HFFc6 (cell line): ENCODE measurements around the gene ZNF91. TPM values are rescaled to one million over a fixed set of nuclear protein-coding genes. Genes with fewer than 3 reads are reported as not detected.
A peak's percentile ranks its signal among the peaks of the same experiment; 100 is the strongest.

Experiments used
- DNase-seq: peaks from one replicate; pipeline ENCODE4 v3.0.0-alpha.2; 2018
- H3K27ac Mint-ChIP-seq: 2 replicates; pipeline ENCODE4 v1.8.0; 2020; ENCODE audit warnings: mild to moderate bottlenecking, mixed read lengths
- H3K27me3 Mint-ChIP-seq: 2 replicates; pipeline ENCODE4 v1.8.0; 2021; ENCODE audit warnings: mild to moderate bottlenecking, moderate library complexity, mixed read lengths; ENCODE audit not compliant: insufficient read depth
- H3K36me3 Mint-ChIP-seq: 2 replicates; pipeline ENCODE4 v1.8.0; 2021; ENCODE audit warnings: low read depth, mixed read lengths
- H3K4me1 Mint-ChIP-seq: 2 replicates; pipeline ENCODE4 v1.8.0; 2020; ENCODE audit warnings: low read depth, mixed read lengths
- H3K4me3 Mint-ChIP-seq: 2 replicates; pipeline ENCODE4 v1.8.0; 2020; ENCODE audit warnings: mild to moderate bottlenecking, moderate library complexity, mixed read lengths
- H3K9me3 Mint-ChIP-seq: 2 replicates; pipeline ENCODE4 v1.8.0; 2020; ENCODE audit warnings: mild to moderate bottlenecking, mixed read lengths
- long read RNA-seq: library from polyadenylated mRNA; unstranded; transcript quantifications from one replicate; pipeline ENCODE4 v2.0.0, GENCODE V29; 2019
- total RNA-seq, 6 experiments: library from RNA; stranded (reverse); fragmentation: NEBNext Ultra II Directional; extraction: Animal tissue kit (Norgen Biotek cat#: 25700); gene quantifications; 2 replicates in 1 of 6; 3 replicates in 5 of 6; pipeline ENCODE4 v1.2.3, GENCODE V29; 2021
- TF ChIP-seq, protein P1 (sequence below): fragments of 200-600 bp; sonication (generic); IDR thresholded peaks from 2 replicates; pipeline ENCODE4 v1.5.0; 2021; ENCODE audit warnings: antibody characterized with exemption, mild to moderate bottlenecking

ZNF91 gene
- 10 to 100 TPM; 19.5 to 27.4 (median 22.1) TPM for total RNA-seq
- long read RNA-seq, full-length matches to known transcripts: 9 of 19 reads
- long read RNA-seq, partial matches to known transcripts: 1 of 19 reads
- long read RNA-seq, other reads (novel, unspliced or antisense): 9 of 19 reads

- DNase-seq: peak; percentile 95
- H3K9me3 Mint-ChIP-seq: peaks cover 16% of the 10 kb centered on the region
- H3K4me3 Mint-ChIP-seq: peak within 1 kb of the TSS; percentile 99
- H3K27ac Mint-ChIP-seq: peak within 1 kb of the TSS; percentile 100
- H3K27me3 Mint-ChIP-seq: no peaks in the 10 kb centered on the region; the same call in 1 of the 2 replicates
- H3K4me1 Mint-ChIP-seq: peaks cover 31% of the 10 kb centered on the region
- TF ChIP-seq, protein P1, sequence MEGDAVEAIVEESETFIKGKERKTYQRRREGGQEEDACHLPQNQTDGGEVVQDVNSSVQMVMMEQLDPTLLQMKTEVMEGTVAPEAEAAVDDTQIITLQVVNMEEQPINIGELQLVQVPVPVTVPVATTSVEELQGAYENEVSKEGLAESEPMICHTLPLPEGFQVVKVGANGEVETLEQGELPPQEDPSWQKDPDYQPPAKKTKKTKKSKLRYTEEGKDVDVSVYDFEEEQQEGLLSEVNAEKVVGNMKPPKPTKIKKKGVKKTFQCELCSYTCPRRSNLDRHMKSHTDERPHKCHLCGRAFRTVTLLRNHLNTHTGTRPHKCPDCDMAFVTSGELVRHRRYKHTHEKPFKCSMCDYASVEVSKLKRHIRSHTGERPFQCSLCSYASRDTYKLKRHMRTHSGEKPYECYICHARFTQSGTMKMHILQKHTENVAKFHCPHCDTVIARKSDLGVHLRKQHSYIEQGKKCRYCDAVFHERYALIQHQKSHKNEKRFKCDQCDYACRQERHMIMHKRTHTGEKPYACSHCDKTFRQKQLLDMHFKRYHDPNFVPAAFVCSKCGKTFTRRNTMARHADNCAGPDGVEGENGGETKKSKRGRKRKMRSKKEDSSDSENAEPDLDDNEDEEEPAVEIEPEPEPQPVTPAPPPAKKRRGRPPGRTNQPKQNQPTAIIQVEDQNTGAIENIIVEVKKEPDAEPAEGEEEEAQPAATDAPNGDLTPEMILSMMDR: no peak
- H3K36me3 Mint-ChIP-seq: peaks cover 55% of the 10 kb centered on the region
Observed at GRCh38 chr19:23395041-23395721, at the start of gene ZNF91. ZNF91 (minus strand) TSS chr19:23395471; CDS start chr19:23395354, 117 bp downstream.

DNA sequence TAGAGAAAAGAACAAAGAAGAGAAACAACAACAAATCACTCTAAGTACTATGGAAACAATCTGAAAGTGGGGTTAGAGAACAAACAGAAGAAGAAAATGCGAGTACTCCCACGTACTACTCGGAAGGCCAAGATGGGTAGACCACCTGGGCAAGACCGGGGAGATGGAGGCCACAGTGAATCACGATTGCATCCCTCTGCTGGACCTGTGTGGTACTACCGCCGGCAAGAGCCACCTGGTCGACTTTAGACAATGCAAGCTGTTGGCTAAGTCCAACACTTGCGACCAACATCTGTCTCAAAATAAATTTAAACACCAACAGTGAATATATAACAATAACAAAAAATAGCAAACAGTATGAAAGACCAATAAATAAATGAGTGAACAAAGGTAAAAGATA lies 45.5 kb upstream of the ZNF91 start:
- TF ChIP-seq, protein P1: peak; percentile 65
- DNase-seq: no peak
- no peak overlapping the region for H3K27ac Mint-ChIP-seq
- H3K4me3 Mint-ChIP-seq: no peak overlapping the region
- peaks cover 52% of the 10 kb centered on the region for H3K9me3 Mint-ChIP-seq
- H3K4me1 Mint-ChIP-seq: peaks cover 11% of the 10 kb centered on the region; the same call in 1 of the 2 replicates
- H3K27me3 Mint-ChIP-seq: 0 out of 2 replicates have a peak, but pooled peaks cover 1% of the 10 kb centered on the region
- peaks cover 29% of the 10 kb centered on the region for H3K36me3 Mint-ChIP-seq

GRCh38 chr19:23440207-23440606 lies 44.9 kb upstream of the ZNF91 start:
- Mint-ChIP-seq H3K27ac (no peak overlapping the region), H3K4me3 (no peak overlapping the region), H3K9me3 (peaks cover 52% of the 10 kb centered on the region), H3K27me3 (0 out of 2 replicates have a peak, but pooled peaks cover 1% of the 10 kb centered on the region), H3K4me1 (peaks cover 11% of the 10 kb centered on the region; the same call in 1 of the 2 replicates), H3K36me3 (peaks cover 29% of the 10 kb centered on the region)
- no peak for DNase-seq
- TF ChIP-seq, protein P1: no peak

DNA sequence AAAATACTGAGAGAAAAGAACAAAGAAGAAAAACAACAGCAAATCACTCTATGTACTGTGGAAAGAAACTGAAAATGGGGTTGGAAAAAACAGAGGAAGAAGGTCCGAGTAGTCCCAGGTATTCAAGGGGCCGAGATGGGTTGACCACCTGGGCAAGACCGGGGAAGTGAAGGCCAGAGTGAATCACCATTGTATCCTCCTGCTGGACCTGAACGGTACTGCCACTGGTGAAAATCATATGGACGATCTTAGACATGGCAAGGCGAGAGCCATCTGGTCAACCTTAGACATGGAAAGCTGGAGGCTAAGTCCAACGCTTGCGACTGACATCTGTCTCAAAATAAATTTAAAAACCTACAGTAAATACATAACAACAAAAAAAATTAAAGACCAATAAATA lies 44.4 kb upstream of the ZNF91 start:
- TF ChIP-seq, protein P1: peak; percentile 39
- Mint-ChIP-seq H3K4me1 (peaks cover 11% of the 10 kb centered on the region; the same call in 1 of the 2 replicates), H3K4me3 (no peak overlapping the region), H3K27ac (no peak overlapping the region), H3K36me3 (peaks cover 32% of the 10 kb centered on the region), H3K9me3 (peaks cover 55% of the 10 kb centered on the region), H3K27me3 (0 out of 2 replicates have a peak, but pooled peaks cover 1% of the 10 kb centered on the region)
- DNase-seq: no peak

DNA sequence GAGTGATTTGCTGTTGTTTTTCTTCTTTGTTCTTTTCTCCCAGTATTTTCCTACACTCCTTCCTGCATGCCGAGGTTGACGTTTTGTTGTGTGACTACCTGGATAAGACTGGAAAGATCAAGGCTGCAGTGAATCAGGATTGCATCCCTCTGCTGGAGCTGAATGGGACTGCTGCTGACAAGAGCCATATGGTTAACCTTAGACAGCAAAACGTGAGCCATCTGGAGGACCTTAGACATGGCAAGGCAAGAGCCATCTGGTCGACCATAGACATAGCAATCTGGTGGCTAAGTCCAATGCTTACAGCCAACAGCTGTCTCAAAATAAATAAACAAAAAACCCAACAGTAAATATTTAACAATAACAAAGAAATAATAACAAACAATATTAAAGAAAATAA lies 42.6 kb upstream of the ZNF91 start:
- peaks cover 39% of the 10 kb centered on the region for H3K36me3 Mint-ChIP-seq
- H3K9me3 Mint-ChIP-seq: peaks cover 63% of the 10 kb centered on the region
- no peak overlapping the region for H3K4me3 Mint-ChIP-seq
- TF ChIP-seq, protein P1: peak; percentile 23; the same call in 1 of the 2 replicates
- peaks cover 4% of the 10 kb centered on the region; the same call in 1 of the 2 replicates for H3K27me3 Mint-ChIP-seq
- H3K4me1 Mint-ChIP-seq: peaks cover 11% of the 10 kb centered on the region; the same call in 1 of the 2 replicates
- no peak overlapping the region for H3K27ac Mint-ChIP-seq
- DNase-seq: peak; percentile 12
